ENCODE measurements around the gene ATP11A.
"Not testable (repeated sequence)": the region's sequence is repeated elsewhere in the genome, so short reads cannot be mapped to it uniquely, and the experiment has no call there.

Gene ATP11A

GRCh38 chr13:112692586-112692985, 2.7 kb downstream of the ATP11A start:
- DNase-seq (ENCODE audit: low spot score), result no peak

DNA sequence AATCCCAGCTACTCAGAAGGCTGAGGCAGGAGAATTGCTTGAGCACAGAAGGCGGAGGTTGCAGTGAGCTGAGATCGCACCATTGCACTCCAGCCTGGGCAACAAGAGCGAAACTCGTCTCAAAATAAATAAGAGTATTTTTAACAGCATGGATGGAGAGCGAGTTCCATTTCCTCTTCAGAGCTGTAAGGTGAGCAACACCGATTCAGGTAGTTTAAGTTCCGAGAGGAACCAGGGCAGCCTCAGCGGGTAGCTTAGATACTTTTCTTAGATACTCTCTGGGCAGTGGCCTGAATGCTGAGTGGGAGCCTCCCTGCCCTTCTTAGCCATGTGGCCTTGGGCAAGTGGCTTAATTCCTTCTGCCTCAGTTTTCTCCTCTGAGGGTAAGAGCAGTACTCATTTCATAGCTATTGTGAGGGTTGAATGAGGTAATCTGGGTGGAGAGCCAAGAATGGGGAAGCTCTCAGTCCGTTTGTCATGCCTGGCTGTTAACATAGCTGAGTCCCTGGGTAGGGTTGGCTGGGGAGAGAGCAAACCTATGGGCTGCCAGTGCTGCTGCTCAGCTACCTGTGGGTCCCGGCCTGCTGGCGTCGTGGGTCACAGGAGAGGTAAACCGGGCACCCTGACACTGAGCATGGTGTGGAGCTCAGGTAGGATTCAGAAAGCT, 4.1 kb downstream of the ATP11A start:
- no peak for DNase-seq (ENCODE audit: low spot score)

DNA sequence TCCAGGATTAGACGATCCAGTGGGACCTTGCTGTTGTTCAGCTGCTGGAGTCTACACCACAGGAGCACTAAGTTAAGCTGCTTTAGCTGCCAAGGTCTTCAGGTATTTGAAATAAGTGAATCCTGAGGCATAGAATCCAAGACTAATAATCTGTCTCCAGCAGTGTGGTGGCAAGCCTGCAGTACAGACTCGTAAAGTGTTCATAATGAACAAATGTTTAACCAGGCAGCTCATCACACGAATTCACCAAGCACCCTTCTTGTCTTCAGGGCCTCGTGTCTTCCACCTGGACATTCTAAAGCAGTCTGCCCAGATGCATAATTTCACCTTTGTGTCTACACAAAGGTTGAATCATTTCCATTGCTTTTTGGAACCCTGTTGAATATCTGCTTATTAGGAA, 5.3 kb downstream of the ATP11A start:
- DNase-seq (ENCODE audit: low spot score), result no peak

GRCh38 chr13:112696001-112696868, 6.4 kb downstream of the ATP11A start:
- DNase-seq (ENCODE audit: low spot score), result no peak

DNA sequence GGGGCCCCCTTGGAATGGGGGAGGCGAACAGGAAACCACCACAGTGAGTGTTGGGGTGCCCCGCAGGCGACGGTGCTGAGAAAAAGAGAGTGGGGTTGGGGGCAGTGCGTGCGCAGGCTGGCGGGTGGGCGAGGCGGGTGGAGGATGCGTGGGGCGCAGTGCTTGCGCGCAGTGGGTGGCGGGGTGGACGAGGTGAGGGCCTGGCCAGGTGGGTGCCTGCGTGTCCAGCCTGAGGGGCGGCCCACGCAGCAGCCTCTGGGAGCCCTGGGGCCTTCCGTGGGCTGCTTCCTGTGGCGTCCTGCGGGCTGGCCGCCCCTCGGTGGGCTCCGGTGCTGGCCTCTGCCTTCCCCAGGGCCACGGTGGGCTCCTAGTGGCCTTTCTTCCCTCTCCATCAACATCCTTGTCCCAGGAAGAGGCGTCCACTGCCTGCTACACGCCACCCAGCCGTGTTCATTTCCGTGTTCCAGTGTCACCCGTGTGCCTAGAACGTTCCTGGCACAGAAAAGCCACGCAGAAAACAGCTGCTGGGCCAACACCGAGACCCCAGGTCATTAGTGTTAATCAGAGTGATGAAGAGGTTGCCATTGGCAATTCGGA, 7.1 kb downstream of the ATP11A start:
- DNase-seq (ENCODE audit: low spot score), result no peak

DNA sequence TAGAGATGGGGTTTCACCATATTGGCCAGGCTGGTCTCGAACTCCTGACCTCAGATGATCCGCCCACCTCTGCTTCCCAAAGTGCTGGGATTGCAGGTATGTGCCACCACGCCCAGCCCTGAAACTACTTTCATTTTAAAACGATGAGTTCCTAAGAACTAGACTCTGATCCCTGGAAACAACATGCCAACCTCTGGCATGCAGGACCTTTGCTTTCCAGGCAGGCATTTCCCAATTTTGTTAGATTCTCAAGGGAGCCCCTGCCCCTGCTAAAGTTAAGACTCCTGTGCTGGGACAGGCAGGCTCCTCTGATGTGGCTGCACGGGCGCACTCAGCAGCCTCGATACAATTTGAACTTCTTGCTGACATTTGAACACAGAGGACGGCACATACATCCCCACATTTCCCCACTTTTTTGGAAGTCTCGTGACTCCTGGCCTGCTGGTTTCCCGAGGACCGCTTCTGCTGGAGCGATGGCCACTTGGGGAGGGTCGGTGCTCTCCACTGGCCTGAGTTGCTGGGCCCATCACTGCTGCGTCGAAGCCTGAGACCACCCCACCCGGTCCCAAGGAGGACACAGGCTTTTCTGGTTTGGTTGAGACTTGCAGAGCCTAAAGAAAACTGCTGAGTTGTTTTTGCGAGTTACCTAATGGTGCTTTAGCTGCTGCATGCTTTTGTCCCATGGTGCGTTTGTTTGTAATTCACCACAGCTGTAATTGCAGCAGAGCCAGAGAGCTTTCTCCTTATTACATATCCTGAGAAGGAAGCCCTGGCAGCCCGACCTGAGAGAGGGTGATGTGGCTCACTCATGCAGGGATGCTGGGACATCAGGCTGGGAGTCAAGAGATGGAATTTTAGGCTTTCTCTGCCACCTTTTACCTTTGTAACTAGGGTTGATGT, 8.2 kb downstream of the ATP11A start:
- DNase-seq (ENCODE audit: low spot score), result no peak

DNA sequence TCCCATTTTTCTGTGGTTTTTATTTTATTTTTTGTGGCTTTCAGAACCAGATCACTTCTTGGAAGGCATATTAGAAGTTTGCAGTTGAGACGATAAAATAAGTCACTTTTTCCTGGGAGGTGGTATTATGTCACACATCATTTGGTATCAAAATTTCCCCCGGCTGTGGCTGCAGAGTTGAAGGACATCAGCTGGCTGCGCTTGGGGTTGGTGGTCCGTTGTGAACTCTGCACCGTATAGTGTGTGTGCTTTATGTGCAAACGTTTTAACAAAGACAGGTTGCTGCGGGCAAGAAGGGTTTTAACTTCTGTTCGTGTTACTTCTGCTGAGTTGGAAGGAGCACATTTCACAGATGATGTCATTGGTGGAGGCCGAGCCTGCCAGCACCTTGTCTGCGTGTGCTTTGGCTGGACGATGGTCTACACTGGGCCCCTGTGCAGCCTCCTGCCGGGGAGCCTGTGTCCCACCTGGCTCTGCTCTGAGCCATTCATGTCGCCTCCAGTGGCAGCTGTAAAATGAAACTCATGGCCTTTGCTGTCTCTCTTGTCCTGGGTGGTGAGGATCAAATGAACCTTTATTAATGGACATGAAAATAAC, 9.6 kb downstream of the ATP11A start:
- no peak for DNase-seq (ENCODE audit: low spot score)

DNA sequence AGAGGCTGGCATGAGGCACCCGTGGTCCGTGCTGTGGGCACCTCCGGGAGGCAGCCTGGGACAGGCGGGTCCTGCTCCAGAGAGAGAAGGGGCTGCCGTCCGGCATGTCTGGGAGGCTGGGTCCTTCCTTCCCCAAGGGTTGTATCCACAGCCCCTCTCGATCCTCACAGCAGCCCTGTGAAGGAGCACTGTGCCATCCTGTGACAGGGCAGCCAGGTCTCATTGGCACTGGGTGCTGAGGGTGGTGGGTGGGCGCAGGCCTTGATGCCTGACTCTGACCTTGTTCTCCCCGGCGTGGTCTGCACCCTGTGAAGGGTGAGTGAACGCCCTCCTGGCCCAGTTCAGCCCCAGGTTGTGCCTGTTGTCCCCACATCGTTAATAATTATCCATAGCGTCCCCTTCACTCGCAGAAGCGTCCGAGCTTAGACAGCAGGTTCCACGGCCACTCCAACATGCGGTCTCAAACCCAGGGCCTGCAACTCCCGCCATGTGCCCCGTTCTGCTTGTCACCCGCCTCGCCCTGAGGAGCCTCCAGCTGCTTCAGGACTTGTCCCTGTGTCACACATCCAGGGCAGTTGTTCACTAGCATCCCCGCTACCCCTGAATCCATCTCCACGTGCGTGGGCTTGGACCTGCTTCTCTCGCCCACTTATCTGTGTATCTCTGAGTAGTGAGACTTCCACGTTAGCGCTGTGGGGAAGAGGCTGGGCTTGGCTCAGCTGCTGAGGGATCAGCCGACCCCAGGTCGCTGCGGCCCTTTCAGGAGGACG, 10.6 kb downstream of the ATP11A start:
- no peak for DNase-seq (ENCODE audit: low spot score)

- no peak for DNase-seq (ENCODE audit: low spot score)
Measured at GRCh38 chr13:112702341-112702985, 12.6 kb downstream of the ATP11A start.

GRCh38 chr13:112702986-112703379, 13.1 kb downstream of the ATP11A start:
- DNase-seq (ENCODE audit: low spot score), result no peak

- DNase-seq (ENCODE audit: low spot score), result no peak
Measured at GRCh38 chr13:112703449-112704284, 13.8 kb downstream of the ATP11A start.

DNA sequence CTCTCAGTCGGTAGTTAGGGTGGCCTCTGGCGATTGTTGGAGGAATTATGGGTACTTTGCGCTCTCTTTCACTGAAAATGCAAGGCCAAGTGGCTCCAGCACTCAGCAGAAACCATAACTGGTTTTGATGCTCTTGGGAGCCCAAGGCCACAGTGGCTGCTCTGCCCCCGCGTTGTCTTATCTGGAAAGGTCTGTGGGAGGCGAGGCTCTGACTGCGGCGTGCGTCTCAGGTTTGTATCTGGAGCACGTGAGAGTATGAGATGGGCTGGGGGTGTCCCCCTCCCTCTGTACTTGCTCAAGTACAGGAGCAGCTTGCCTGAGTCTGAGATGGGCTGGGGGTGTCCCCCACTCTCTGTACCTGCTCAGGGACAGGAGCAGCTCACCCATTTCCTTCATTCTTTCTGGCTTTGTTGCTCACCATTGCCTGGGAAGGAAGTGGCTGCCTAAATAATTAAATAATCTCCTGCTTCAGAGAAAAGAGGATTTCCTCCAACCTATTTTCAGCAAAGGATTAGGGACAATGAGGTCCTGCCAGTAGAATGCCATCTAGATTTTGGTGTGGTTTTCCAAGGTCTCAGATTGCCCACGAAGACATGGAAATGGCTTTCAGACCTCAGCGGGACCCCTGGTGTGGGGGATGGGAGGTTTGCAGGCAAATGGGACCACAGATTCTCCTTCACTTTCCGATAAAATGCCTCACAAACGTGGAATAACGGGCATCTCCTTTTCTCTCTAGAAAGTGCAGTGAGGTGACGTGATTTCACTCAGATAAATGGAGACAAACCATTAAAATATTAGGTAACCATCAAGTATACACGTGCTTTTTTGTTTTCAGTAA, 14.7 kb downstream of the ATP11A start:
- DNase-seq (ENCODE audit: low spot score), result no peak

- DNase-seq (ENCODE audit: low spot score), result no peak
Measured at GRCh38 chr13:112705286-112705685, 15.4 kb downstream of the ATP11A start.

GRCh38 chr13:112706171-112706570, 16.3 kb downstream of the ATP11A start:
- no peak for DNase-seq (ENCODE audit: low spot score)

DNA sequence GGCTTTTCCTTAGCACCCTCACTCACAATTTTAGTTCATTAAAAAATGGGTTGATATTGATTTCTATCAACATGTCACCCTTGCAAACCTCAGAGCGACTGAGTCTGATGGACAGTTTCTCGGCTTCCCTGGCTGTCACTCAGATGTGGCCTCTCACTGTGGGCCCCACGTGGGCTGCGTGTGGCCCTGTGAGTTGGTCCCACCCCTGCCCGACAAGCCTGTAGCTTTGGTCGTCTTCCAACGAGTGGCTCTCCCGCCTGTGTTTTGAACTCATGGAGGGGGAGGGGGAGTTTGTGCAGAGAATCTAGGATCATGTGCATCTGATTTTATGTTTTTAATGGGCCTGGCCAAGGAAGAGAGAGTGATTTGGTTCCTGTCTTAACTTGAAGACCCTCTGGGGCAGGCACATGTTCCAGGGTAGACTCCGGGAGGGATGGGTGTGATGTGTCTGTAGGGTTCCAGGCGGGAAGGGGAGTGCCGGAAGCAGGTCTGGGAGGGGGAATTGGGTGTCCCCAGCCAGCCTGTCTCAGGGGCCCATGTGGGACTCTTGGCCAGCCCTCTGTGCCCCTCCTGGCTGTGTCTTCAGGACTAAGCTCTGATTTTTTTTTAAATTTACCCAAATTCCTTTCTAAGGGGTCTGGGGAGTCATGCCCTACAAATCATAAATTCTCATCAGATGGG, 18.9 kb downstream of the ATP11A start:
- DNase-seq (ENCODE audit: low spot score), result no peak

GRCh38 chr13:112709316-112709715, 19.5 kb downstream of the ATP11A start:
- DNase-seq (ENCODE audit: low spot score), result not testable (repeated sequence)

- DNase-seq (ENCODE audit: low spot score), result no peak
Measured at GRCh38 chr13:112709825-112710783, 20.3 kb downstream of the ATP11A start.
